Activated T-helper 1 cell treated with anti-CD3 and anti-CD28 coated beads, Interleukin-12 subunit alpha, Interleukin-12 subunit beta, Interleukin-2, Interleukin-4 antibody, amounts not matched to agents 30 ng/mL and 10 ng/mL and 1 ng/mL, durations not matched to agents 14 hours and 24 hours and 36 hours (primary cell): Measurements from ENCODE around the gene NAA11. TPM values are rescaled to one million over a fixed set of nuclear protein-coding genes. Genes with fewer than 3 reads are reported as not detected.

ENCODE experiments used
- DNase-seq: peaks from one replicate; pipeline ENCODE4 v3.0.0; 2021; ENCODE audit warnings: low spot score
- H3K27ac Mint-ChIP-seq: one replicate; pipeline ENCODE4 v1.8.0; 2021; ENCODE audit warnings: mild to moderate bottlenecking, mixed read lengths
- H3K27me3 Mint-ChIP-seq: one replicate; pipeline ENCODE4 v1.8.0; 2022; ENCODE audit warnings: mild to moderate bottlenecking, moderate library complexity, mixed read lengths; ENCODE audit not compliant: insufficient read depth
- H3K36me3 Mint-ChIP-seq: one replicate; pipeline ENCODE4 v1.8.0; 2021; ENCODE audit warnings: low read depth, mixed read lengths
- H3K4me1 Mint-ChIP-seq: one replicate; pipeline ENCODE4 v1.8.0; 2021; ENCODE audit warnings: low read depth, mixed read lengths
- H3K4me3 Mint-ChIP-seq: one replicate; pipeline ENCODE4 v1.8.0; 2021; ENCODE audit warnings: mild to moderate bottlenecking, moderate library complexity, mixed read lengths
- H3K9me3 Mint-ChIP-seq: one replicate; pipeline ENCODE4 v1.8.0; 2021; ENCODE audit warnings: mixed read lengths
- intact Hi-C: fragments of 100-400 bp; cut with micrococcal nuclease; formaldehyde crosslinking; loops from one replicate; pipeline ENCODE4 v1.15.1; 2024
- total RNA-seq: library from RNA; stranded (reverse); gene quantifications from 2 replicates; pipeline ENCODE4 v1.2.3, GENCODE V29; 2022

The NAA11 gene
- total RNA-seq, 1 donor from 2014 or later, result not detected

GRCh38 chr4:79272761-79273160, 53.1 kb downstream of the NAA11 start:
- no peak for DNase-seq
- H3K4me1 Mint-ChIP-seq, result no peaks in the 10 kb centered on the region
- H3K4me3 Mint-ChIP-seq, result no peak overlapping the region
- no peaks in the 10 kb centered on the region for H3K9me3 Mint-ChIP-seq
- no peak overlapping the region for H3K27ac Mint-ChIP-seq
- no peaks in the 10 kb centered on the region for H3K27me3 Mint-ChIP-seq
- no peaks in the 10 kb centered on the region for H3K36me3 Mint-ChIP-seq
- intact Hi-C loops, result no loop called here

- intact Hi-C loops, result no loop called here
These were observed 53.7 kb downstream of the NAA11 start for GRCh38 chr4:79272126-79272525.

GRCh38 chr4:79267671-79268070, 58.2 kb downstream of the NAA11 start:
- Mint-ChIP-seq H3K27me3 (no peaks in the 10 kb centered on the region), H3K9me3 (no peaks in the 10 kb centered on the region), H3K4me1 (no peaks in the 10 kb centered on the region), H3K4me3 (no peak overlapping the region), H3K27ac (no peak overlapping the region), H3K36me3 (no peaks in the 10 kb centered on the region)
- DNase-seq, result no peak
- intact Hi-C loops, result no loop called here

More at GRCh38 chr4:79272126-79272525, 53.7 kb downstream of the NAA11 start:
- H3K4me3 Mint-ChIP-seq, result no peak overlapping the region
- no peak overlapping the region for H3K27ac Mint-ChIP-seq
- no peak for DNase-seq
- H3K4me1 Mint-ChIP-seq, result no peaks in the 10 kb centered on the region
- no peaks in the 10 kb centered on the region for H3K9me3 Mint-ChIP-seq
- H3K27me3 Mint-ChIP-seq, result no peaks in the 10 kb centered on the region
- H3K36me3 Mint-ChIP-seq, result no peaks in the 10 kb centered on the region

Other genes with a start within 250 kb of the NAA11 start
- gene GK2, start 82.2 kb upstream of the NAA11 start, total RNA-seq, result not detected in 2 replicates